DMS114 treated with DMSO at 0.1 percent for 48 hours (cell line): Measurements from ENCODE around the gene LHFPL3.
A peak's percentile ranks its signal among the peaks of the same experiment; 100 is the strongest.

Experiments used
- DNase-seq: peaks from one replicate; lab custom pipeline; 2025; ENCODE audit not compliant: unreplicated experiment; lab: John Stamatoyannopoulos, UW

The LHFPL3 gene

GRCh38 chr7:104838537-104839299 is 510.3 kb downstream of the LHFPL3 start:
- no peak for DNase-seq

- DNase-seq = no peak
Measured at GRCh38 chr7:104839842-104840241, 511.4 kb downstream of the LHFPL3 start.

- DNase-seq = no peak
Measured at GRCh38 chr7:104841798-104842197, 513.4 kb downstream of the LHFPL3 start.

GRCh38 chr7:104843198-104843597 is 514.8 kb downstream of the LHFPL3 start:
- no peak for DNase-seq

GRCh38 chr7:104845557-104845956 is 517.2 kb downstream of the LHFPL3 start:
- no peak for DNase-seq

GRCh38 chr7:104846731-104847130 is 518.3 kb downstream of the LHFPL3 start:
- DNase-seq = no peak

DNA sequence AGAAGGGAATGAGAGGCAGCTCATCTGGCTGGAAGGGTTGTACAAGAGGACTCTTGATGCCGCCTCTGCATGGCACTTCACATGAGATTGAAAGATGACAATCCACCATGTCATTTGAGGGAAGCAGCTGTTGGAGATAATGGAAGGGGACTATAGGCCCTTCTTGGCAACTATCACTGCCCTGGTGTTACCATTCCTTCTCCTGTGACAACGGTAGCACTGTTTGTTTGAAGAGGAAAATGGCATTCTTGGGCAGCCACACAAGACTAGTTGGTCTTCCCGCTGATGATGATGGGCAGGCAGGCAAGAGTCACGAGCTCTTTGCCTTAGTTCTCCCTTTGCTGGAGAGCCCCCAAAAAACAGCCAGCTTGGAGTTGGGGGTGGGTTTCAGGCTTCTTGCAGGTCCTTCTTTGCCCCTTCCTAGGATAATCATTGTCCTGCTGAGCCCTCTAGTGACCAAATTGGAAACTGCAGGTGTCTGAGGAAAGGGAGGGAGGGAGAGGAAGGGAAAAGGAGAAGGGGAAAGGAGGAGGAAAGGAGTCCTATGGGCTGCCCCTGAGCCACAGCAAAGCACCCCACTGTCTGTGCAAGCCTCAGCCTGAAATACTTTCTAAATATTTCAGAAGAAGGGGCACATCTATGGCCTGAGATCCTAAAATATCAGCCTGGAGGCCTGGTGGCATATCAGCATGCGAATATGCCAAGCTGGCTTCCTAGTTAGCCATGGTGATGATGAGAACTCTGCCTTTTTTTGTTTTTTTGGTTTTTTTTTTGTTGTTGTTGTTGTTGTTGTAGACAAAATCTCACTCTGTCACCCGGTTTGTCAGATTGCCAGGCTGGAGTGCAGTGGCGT is 520.0 kb downstream of the LHFPL3 start:
- peak; percentile 31 for DNase-seq

- DNase-seq = no peak
Measured at GRCh38 chr7:104850374-104850773, 522.0 kb downstream of the LHFPL3 start.

DNA sequence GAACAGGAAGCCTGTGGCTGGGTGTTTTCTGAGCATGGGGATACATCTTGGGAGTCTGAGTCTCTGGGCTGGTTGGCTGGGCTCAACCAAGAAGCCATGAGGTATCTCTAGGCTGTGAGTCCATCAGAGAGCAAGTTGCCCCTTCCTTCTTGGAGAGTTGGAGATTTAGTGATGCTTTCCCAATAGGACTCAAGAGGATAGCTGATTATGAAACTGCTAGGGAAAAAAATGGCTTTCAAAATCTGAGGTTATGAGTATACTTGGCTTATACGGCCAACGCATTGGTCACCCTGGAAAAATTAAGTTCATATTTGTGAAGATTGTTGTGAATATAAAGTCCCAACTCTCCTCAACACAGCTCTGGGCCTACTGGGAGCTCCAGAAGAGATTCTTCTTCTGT is 522.9 kb downstream of the LHFPL3 start:
- DNase-seq = no peak

GRCh38 chr7:104852386-104852785 is 524.0 kb downstream of the LHFPL3 start:
- no peak for DNase-seq

DNA sequence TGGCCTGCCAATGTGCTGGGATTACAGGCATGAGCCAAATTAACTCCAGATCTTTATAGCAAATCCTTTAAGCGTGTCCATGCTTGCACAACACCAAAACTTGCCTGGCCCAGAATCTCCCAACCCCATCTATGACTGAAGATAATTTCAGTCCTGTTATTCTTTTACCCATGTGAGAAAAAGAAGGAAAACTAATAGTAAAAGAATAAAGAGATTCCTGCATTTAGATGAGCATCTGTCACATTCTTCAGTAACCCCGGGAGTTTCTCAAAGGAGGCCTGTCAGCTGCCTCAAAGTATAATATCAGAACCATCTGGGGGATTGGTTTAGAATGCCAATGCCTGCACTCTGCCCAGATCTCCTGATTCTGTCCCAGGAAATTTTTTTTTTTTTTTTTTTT is 527.5 kb downstream of the LHFPL3 start:
- no peak for DNase-seq

- no peak for DNase-seq
Measured at GRCh38 chr7:104857458-104858425, 529.3 kb downstream of the LHFPL3 start.

DNA sequence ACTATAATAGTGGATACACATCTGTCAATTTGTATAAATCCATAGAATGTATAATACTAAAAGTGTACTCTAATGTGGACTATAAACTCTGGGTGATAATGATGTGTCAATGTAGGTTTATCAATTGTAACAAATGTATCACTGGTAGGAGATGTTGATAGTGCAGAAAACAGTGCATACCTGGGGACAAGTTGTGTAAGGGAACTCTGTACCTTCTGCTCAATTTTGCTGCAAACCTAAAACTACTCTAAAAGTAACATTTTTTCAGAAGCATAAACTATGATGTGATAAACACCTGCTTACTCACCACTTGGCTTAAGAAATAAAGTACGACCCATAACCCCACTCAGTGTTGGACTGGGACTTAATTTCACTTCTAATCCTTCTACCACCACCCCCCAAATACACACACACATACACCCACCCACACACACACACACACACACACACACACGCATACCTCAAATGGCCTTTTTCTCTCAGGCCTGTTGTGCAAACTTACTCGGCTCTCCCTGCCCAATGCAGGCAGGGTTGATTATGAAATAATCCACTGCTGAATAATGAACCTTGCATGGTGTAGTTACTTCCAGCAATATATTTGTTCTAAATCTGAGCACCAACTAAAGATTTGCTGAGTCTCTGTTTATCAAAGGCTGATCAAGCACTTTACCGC is 531.5 kb downstream of the LHFPL3 start:
- no peak for DNase-seq

DNA sequence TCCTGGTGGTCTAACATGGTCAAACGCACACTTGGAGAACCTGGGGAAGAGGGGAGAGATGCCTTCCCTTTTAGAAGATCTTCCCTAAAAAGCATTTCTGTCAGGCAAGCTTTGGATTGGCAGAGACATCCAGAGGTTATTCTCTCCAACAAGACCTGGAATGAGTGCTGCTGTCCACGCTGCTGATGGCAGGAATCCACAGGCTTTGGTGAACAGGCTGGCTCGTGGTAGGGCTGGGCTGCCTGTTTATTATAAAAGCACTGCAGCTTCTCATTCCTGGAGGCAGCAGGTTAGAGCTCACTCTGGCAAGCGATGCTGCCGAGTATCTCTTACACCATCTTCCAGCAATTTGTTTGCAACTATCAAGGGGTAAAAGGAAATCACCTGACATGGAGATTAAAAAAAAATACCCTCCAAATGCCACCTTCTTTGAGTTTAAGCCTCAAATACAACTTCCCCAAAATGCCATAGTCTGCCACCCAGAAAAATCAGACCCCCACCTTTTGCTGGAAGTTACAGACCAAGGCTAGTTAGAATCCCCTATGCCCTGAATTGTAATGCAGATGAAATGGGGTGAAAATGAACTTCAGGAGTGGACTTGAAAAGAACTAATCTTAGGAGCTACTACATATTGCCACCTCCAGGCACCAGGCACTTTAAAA is 533.5 kb downstream of the LHFPL3 start:
- DNase-seq = no peak

GRCh38 chr7:104862719-104863118 is 534.3 kb downstream of the LHFPL3 start:
- peak; percentile 32 for DNase-seq

DNA sequence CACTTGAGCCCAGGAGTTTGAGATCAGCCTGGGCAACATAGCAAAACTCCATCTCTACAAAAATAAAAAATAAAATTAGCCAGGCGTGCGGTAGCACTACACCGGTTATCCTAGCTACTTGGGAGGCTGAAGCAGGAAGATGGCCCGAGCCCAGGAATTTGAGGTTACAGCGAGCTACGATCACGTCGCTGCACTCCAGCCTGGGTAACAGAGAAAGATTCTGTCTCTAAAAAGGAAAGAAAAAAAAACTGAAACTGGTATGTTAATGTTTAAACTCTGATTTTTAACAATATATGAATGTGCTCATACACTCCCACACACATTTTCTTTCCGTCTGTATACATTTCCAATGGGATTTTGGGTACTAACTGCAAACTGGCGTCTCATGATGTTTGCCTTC is 545.0 kb downstream of the LHFPL3 start:
- DNase-seq = no peak

DNA sequence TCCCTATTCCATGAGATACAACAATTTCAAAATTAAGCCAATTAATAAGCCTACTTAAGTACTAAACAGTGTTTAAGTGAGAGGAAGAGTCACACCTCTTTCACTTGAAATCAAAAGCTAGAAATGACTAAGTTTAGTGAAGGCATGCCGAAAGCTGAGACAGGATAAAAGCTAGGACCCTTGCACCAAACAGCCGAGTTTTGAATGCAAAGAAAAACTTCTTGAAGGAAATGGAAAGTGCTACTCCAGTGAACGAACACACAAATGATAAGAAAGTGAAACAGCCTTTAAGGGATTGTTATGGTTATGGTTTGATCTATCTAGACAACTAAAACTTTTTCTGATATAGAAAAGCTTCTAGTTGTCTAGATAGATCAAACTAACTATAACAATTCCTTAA is 550.2 kb downstream of the LHFPL3 start:
- DNase-seq = no peak

DNA sequence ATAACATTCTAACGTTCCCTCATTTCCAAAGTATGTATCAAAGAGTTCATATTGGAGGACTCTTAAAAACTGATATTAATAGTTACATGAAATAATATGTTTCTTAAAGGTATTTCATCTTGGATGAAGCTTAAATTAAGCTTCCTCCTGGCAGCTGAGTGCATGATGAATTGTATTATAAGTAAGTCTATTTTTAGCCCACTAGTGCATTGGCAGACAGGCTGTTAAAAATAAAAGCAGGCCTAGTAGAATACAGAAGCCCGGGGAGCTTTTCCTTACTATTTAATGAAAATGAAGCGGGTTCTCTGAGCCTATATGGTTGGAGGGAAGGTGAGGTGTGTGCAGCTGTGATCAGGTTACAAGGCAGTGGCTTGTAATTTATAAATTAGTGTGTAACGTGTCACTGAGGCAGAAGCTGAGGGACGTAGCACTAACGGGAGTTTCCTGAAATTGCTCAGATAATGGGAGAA is 554.9 kb downstream of the LHFPL3 start:
- DNase-seq = no peak

DNA sequence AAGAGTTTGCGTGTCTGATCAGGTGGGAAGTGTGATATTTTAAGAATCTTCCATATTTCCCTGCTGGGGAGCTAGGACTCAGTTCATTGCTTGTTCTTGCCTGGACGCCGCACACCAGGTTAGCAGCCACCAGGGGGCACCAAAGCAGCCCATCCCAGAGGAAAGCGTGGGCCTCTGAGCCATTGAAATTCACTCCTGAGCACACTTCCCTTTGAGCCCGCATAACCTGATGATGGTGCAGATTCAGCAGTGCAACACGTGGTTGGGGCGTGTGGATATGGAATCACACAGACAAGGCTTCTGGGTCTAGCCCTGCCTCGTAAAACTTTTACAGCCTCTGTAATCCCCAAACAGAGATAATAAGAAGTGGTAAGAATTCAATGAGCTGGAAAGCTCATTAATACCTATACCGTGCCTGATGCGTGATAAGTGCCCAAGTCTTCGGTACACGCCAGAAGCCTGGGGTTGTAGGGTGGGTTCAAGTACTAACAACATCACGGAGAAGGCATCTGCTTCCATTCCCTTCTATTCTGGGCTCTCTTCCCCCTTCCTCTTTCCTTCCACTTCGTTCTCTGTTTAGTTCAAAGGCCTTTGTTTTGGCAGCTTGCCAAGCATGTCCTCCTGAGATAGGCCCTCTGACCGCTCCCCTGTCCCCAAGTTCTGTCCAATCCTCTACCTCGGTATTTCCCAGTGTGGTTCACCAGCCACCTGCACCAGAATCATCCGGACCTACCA is 555.5 kb downstream of the LHFPL3 start:
- DNase-seq = peak; percentile 37
